ENCODE data around the gene RFC2. TPM values are rescaled to one million over a fixed set of nuclear protein-coding genes. Genes with fewer than 3 reads are reported as not detected.

Gene RFC2
- total RNA-seq, 3 donors from 2014 or later (not counting 1 experiment from before 2014, with no cell fraction given): 16.9 to 26.5 (median 20.5) TPM

DNA sequence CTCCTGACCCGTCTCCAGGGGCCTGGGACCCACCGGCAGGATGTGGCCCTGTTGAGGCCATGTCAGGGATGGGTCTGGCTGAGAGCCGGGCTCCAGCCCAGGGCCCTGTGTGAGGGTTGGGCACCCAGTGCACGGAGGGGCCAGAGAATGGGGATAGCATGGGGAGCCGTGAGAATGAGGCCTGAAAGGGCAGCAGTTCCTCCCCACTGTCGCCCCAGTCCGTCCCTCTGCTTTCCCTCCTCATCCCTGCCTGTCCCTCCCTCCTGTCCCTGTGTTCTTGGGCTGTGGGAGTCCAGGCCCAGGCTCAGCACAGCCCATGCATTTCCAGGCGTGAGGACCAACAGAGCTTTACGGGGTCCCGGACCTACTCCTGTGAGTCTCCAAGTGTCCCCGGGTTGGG, 34.8 kb downstream of the RFC2 start:
- WGBS (ENCODE audit: insufficient coverage): 90% methylated on average over 11 of the region's 11 CpGs
- no peak for DNase-seq
- H3K27me3 ChIP-seq (ENCODE audit: control insufficient read depth, insufficient read depth, low read length): no peaks in the 10 kb centered on the region
- H3K4me1 ChIP-seq (ENCODE audit: control insufficient read depth, insufficient read depth, low read length): peaks cover 60% of the 10 kb centered on the region
- Mint-ChIP-seq H3K36me3 (no peaks in the 10 kb centered on the region), H3K4me1 (peaks cover 33 to 56% of the 10 kb centered on the region in 2 donors), H3K27me3 (ENCODE audit: low read depth in 2 of 2) (no peaks in the 10 kb centered on the region), H3K9me3 (no peaks in the 10 kb centered on the region), H3K27ac (no peak overlapping the region), H3K4me3 (peak overlapping the region; percentile 31)
- intact Hi-C loops (cut with micrococcal nuclease): no loop called here
- no peak overlapping the region for H3K27ac ChIP-seq (ENCODE audit: low read length)
- H3K9me3 ChIP-seq (ENCODE audit: control insufficient read depth, insufficient read depth, low read length): no peaks in the 10 kb centered on the region
- TF ChIP-seq CTCF (IDR thresholded peaks at IDR 0.05): no peak
- H3K36me3 ChIP-seq (ENCODE audit: control insufficient read depth, insufficient read depth, low read length): peaks cover 44% of the 10 kb centered on the region
- no peak overlapping the region for H3K4me3 ChIP-seq (ENCODE audit: low read length)
- no peak for ATAC-seq

GRCh38 chr7:74218343-74218698, 35.9 kb downstream of the RFC2 start:
- Mint-ChIP-seq H3K9me3 (no peaks in the 10 kb centered on the region), H3K27me3 (ENCODE audit: low read depth in 2 of 2) (no peaks in the 10 kb centered on the region), H3K27ac (peak overlapping the region; percentile 83 to 86), H3K4me3 (peak overlapping the region; percentile 55), H3K4me1 (peaks cover 33 to 55% of the 10 kb centered on the region in 2 donors), H3K36me3 (no peaks in the 10 kb centered on the region)
- no peak overlapping the region for H3K4me3 ChIP-seq (ENCODE audit: low read length)
- peak overlapping the region; percentile 53 for H3K27ac ChIP-seq (ENCODE audit: low read length)
- DNase-seq (no peak), ATAC-seq (no peak)
- intact Hi-C loops (cut with micrococcal nuclease): no loop called here
- no peaks in the 10 kb centered on the region for H3K9me3 ChIP-seq (ENCODE audit: control insufficient read depth, insufficient read depth, low read length)
- H3K36me3 ChIP-seq (ENCODE audit: control insufficient read depth, insufficient read depth, low read length): peaks cover 33% of the 10 kb centered on the region
- 93% methylated on average over 2 of the region's 2 CpGs for WGBS (ENCODE audit: insufficient coverage)
- no peak for TF ChIP-seq CTCF (IDR thresholded peaks at IDR 0.05)
- H3K27me3 ChIP-seq (ENCODE audit: control insufficient read depth, insufficient read depth, low read length): no peaks in the 10 kb centered on the region
- peaks cover 61% of the 10 kb centered on the region for H3K4me1 ChIP-seq (ENCODE audit: control insufficient read depth, insufficient read depth, low read length)

GRCh38 chr7:74217455-74218342, 36.5 kb downstream of the RFC2 start:
- no peak overlapping the region for H3K4me3 ChIP-seq (ENCODE audit: low read length)
- DNase-seq: peak in 1 of 2 donors; percentile 36
- H3K4me3 Mint-ChIP-seq: peak overlapping the region; percentile 55
- H3K9me3 ChIP-seq (ENCODE audit: control insufficient read depth, insufficient read depth, low read length): no peaks in the 10 kb centered on the region
- WGBS (ENCODE audit: insufficient coverage): 11% methylated on average over 19 of the region's 20 CpGs
- intact Hi-C loops (cut with micrococcal nuclease): no loop called here
- no peaks in the 10 kb centered on the region for H3K27me3 Mint-ChIP-seq (ENCODE audit: low read depth in 2 of 2)
- TF ChIP-seq CTCF (IDR thresholded peaks at IDR 0.05): no peak
- peak overlapping the region; percentile 83 to 86 for H3K27ac Mint-ChIP-seq
- peaks cover 63% of the 10 kb centered on the region for H3K4me1 ChIP-seq (ENCODE audit: control insufficient read depth, insufficient read depth, low read length)
- peak overlapping the region; percentile 53 for H3K27ac ChIP-seq (ENCODE audit: low read length)
- peaks cover 32% of the 10 kb centered on the region for H3K36me3 ChIP-seq (ENCODE audit: control insufficient read depth, insufficient read depth, low read length)
- H3K36me3 Mint-ChIP-seq: no peaks in the 10 kb centered on the region
- H3K27me3 ChIP-seq (ENCODE audit: control insufficient read depth, insufficient read depth, low read length): no peaks in the 10 kb centered on the region
- ATAC-seq: peak; percentile 72 to 87 (median 78)
- H3K4me1 Mint-ChIP-seq: peaks cover 33 to 52% of the 10 kb centered on the region in 2 donors
- no peaks in the 10 kb centered on the region for H3K9me3 Mint-ChIP-seq

Measured in natural killer cell (primary cell).